ENCODE data around the gene APBB2.
A peak's percentile ranks its signal among the peaks of the same experiment; 100 is the strongest.

APBB2 gene

GRCh38 chr4:40789031-40789430 is 425.3 kb downstream of the APBB2 start:
- peak; percentile 40 for DNase-seq

- no peak for DNase-seq
Measured at GRCh38 chr4:40788331-40788730, 426.0 kb downstream of the APBB2 start.

DNA sequence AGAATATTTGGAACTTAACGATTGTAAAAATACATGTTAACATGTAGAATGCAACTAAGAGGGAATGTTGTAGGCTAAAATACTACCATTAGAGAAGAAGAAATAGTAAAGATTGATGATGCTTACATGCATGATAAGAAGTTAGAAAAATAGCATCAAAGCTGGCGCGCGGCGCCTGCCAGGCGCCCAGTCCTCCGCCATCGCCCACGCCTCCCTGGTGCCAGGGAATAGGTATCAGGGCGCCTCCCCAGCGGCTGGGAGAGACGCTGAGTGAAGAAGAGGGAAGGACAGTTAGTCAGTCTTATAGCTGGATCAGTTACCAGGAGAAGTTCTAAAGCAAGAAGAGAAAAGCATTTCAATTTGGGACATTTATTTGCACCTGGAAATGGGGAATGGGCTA is 428.6 kb downstream of the APBB2 start:
- DNase-seq, result no peak

DNA sequence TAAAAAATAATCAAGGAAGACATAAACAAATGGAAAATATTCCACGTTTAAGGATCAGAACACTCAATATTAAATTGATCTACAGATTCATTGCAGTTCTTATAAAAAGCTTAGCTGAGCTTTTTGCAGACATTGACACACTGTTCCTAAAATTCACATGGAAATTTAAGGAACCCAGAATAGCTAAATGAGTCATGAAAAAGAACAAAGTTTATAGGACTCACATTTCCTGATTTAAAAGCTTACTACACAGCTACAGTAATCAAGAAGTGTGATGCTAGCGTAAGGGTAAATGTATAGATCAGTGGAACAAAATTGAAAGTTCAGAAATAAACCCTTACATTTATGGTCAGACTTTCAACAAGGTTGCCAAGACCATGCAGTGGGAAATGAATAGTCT is 431.5 kb downstream of the APBB2 start:
- DNase-seq, result no peak

DNA sequence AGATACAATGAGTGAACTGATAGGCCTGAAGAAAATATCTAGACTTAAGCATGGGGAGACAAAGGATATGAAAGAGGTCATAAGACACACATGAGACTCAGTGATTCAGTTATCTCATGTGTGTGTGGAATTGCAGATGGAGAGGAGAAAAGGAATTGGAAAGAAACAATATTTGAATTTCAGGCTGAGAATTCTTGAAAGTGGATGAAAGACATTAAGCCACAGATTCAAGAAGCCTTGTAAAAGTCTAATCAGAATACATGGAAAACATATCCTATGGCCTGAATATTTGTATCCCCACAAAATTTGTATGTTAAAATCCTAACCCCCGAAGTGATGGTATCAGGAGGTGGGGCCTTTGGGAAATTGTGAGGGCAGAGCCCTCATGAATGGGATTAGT is 436.3 kb downstream of the APBB2 start:
- DNase-seq, result no peak

- DNase-seq, result no peak
Measured at GRCh38 chr4:40769266-40769665, 445.1 kb downstream of the APBB2 start.

DNA sequence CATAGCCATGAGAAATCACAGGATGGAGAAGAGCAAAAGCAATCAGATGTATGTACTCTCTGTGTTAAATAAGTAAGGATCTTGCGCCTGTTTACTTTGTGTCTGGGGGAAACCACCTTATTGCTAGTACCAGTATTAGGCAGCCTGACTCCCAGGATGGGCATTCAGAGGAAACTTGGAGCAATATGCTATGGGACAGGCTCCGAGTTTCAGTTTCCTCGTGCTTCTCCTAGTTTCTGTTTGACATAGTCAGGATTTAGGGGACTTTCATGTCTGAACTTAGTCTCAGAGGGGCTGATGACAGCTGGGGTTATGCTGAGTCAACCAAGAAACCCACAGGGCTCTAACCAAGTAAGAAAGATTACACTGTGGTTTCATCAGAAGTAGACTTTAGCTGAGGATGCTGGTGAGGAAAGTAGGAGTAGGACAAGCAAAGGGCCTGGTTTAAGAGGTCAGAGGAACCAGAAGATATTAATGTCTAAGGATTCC is 451.1 kb downstream of the APBB2 start:
- DNase-seq, result peak; percentile 93
